Endothelial cell (in vitro differentiated cells): ENCODE data around the gene GTSE1. TPM values are rescaled to one million over a fixed set of nuclear protein-coding genes. Genes with fewer than 3 reads are reported as not detected.

ENCODE experiments used
- DNase-seq: peaks from one replicate; pipeline ENCODE4 v3.0.0; 2021; ENCODE audit warnings: low spot score
- H3K27ac Mint-ChIP-seq: one replicate; pipeline ENCODE4 v1.8.0; 2021; ENCODE audit warnings: mixed read lengths, inconsistent platforms; ENCODE audit not compliant: unreplicated experiment
- H3K27me3 Mint-ChIP-seq: one replicate; pipeline ENCODE4 v1.8.0; 2021; ENCODE audit warnings: mild to moderate bottlenecking, moderate library complexity, mixed read lengths, inconsistent platforms; ENCODE audit not compliant: unreplicated experiment
- H3K36me3 Mint-ChIP-seq: one replicate; pipeline ENCODE4 v1.8.0; 2021; ENCODE audit warnings: mild to moderate bottlenecking, low read depth, mixed read lengths, inconsistent platforms; ENCODE audit not compliant: unreplicated experiment
- H3K4me1 Mint-ChIP-seq: one replicate; pipeline ENCODE4 v1.8.0; 2021; ENCODE audit warnings: mild to moderate bottlenecking, mixed read lengths, inconsistent platforms; ENCODE audit not compliant: unreplicated experiment
- H3K4me3 Mint-ChIP-seq: one replicate; pipeline ENCODE4 v1.8.0; 2021; ENCODE audit warnings: mild to moderate bottlenecking, mixed read lengths, inconsistent platforms; ENCODE audit not compliant: unreplicated experiment
- H3K9me3 Mint-ChIP-seq: one replicate; pipeline ENCODE4 v1.8.0; 2021; ENCODE audit warnings: mixed read lengths, inconsistent platforms; ENCODE audit not compliant: unreplicated experiment
- CTCF ChIP-seq: fragments of 200-600 bp; sonication (generic); IDR thresholded peaks from one replicate; pipeline ENCODE4 v1.5.0; 2021; ENCODE audit warnings: antibody characterized with exemption; ENCODE audit not compliant: unreplicated experiment
- long read RNA-seq: library from polyadenylated mRNA; unstranded; transcript quantifications from one replicate; pipeline ENCODE4 v2.0.0, GENCODE V29; 2020; ENCODE audit not compliant: unreplicated experiment
- total RNA-seq: library from RNA; stranded (reverse); fragmentation: NEBNext Ultra II Directional; extraction: Animal tissue kit (Norgen Biotek cat#: 25700); gene quantifications from one replicate; pipeline ENCODE4 v1.2.1, GENCODE V29; 2021; ENCODE audit not compliant: unreplicated experiment

The GTSE1 gene, protein sequence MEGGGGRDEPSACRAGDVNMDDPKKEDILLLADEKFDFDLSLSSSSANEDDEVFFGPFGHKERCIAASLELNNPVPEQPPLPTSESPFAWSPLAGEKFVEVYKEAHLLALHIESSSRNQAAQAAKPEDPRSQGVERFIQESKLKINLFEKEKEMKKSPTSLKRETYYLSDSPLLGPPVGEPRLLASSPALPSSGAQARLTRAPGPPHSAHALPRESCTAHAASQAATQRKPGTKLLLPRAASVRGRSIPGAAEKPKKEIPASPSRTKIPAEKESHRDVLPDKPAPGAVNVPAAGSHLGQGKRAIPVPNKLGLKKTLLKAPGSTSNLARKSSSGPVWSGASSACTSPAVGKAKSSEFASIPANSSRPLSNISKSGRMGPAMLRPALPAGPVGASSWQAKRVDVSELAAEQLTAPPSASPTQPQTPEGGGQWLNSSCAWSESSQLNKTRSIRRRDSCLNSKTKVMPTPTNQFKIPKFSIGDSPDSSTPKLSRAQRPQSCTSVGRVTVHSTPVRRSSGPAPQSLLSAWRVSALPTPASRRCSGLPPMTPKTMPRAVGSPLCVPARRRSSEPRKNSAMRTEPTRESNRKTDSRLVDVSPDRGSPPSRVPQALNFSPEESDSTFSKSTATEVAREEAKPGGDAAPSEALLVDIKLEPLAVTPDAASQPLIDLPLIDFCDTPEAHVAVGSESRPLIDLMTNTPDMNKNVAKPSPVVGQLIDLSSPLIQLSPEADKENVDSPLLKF
- total RNA-seq, result 8.2 TPM
- long read RNA-seq, partial matches to known transcripts, result 5 of 6 reads
- long read RNA-seq, other reads (novel, unspliced or antisense), result 1 of 6 reads

GRCh38 chr22:46296257-46297150 is at the start of gene GTSE1:
Gene GTSE1 (plus strand): TSS chr22:46296870. CDS start chr22:46297401, 531 bp downstream.
- DNase-seq, result peak; percentile 92
- no peak for TF ChIP-seq CTCF
- H3K27ac Mint-ChIP-seq, result peak within 1 kb of the TSS; percentile 2
- H3K9me3 Mint-ChIP-seq, result no peaks in the 10 kb centered on the region
- H3K4me3 Mint-ChIP-seq, result peak within 1 kb of the TSS; percentile 93
- H3K36me3 Mint-ChIP-seq, result peaks cover 24% of the 10 kb centered on the region
- H3K4me1 Mint-ChIP-seq, result peaks cover 13% of the 10 kb centered on the region
- peaks cover 5% of the 10 kb centered on the region for H3K27me3 Mint-ChIP-seq

GRCh38 chr22:46247443-46247975 is 49.2 kb upstream of the GTSE1 start:
- no peak for TF ChIP-seq CTCF
- Mint-ChIP-seq H3K4me3 (no peak overlapping the region), H3K4me1 (peaks cover 5% of the 10 kb centered on the region), H3K36me3 (no peaks in the 10 kb centered on the region), H3K27ac (no peak overlapping the region), H3K27me3 (peaks cover 5% of the 10 kb centered on the region), H3K9me3 (no peaks in the 10 kb centered on the region)
- no peak for DNase-seq

DNA sequence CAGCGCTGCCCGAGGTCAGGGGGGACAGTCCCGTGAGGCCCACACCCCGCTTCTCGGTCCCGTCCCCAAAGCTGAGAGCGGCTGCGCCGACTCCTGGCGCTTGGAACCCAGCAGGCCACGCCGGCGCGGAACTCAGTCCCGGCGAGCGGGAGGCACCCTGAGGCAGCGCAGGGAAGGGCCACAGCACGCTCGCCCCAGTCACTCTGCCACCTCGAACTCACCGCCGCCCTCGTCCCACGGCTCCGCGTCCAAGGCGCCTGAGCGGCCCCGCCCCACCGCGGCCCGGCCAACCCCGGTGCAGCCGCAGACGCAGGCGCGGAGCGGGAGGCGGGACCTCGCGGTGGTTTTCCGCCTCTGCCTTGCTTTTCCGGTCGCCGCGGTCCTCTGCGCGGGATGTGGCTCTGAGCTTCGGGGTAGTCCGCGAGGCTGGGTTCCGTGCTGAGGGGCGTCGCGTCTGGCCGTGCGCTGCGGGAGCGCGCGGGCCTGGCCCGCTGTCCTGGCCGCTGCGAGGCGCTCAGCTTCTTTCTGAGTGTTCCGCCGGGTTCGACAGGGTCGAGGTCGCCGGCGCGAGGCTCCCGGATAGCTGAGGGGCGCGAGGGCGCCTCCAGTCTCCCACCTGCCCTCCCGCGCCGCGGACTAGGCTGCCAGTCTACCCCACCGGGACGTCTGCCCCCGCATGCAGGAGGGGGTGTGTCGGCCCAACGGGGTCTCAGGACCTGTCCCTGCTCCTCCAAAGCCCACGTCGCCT is 46.5 kb upstream of the GTSE1 start, which contains the start of gene CDPF1:
CDPF1 (minus strand) TSS at position 259 of the 748 bp plus-strand sequence. CDS start 2,009 bp downstream, outside the sequence.
- H3K36me3 Mint-ChIP-seq, result no peaks in the 10 kb centered on the region
- peak within 1 kb of the TSS; percentile 80 for H3K4me3 Mint-ChIP-seq
- H3K27ac Mint-ChIP-seq, result no peak within 1 kb of the TSS
- peaks cover 3% of the 10 kb centered on the region for H3K27me3 Mint-ChIP-seq
- peak; percentile 91 for DNase-seq
- TF ChIP-seq CTCF, result no peak
- peaks cover 5% of the 10 kb centered on the region for H3K4me1 Mint-ChIP-seq
- H3K9me3 Mint-ChIP-seq, result no peaks in the 10 kb centered on the region

DNA sequence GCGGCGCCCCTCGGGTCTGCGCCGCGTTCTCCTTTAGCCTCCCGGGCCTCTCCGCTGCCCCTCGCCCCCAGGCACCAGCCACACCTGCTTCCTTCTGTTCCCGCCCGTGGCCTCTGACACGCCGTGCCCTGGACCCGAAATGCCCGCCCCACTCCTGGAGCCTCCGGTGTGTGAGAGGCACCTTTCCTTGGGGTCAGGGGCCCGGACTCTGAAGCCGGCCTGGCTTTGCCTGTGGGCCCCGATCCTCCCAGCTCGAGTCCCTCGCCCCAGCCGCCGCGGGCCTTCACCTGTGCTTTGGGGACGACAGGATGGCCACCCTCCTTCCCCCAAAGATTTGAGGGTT is 45.9 kb upstream of the GTSE1 start:
- Mint-ChIP-seq H3K4me1 (peaks cover 5% of the 10 kb centered on the region), H3K27ac (no peak overlapping the region), H3K9me3 (no peaks in the 10 kb centered on the region), H3K4me3 (peak overlapping the region; percentile 80), H3K36me3 (no peaks in the 10 kb centered on the region), H3K27me3 (peaks cover 3% of the 10 kb centered on the region)
- DNase-seq, result no peak
- no peak for TF ChIP-seq CTCF
